Right atrium auricular region (tissue), 2 donors: ENCODE data around the gene SERPINE2. TPM values are rescaled to one million over a fixed set of nuclear protein-coding genes. Genes with fewer than 3 reads are reported as not detected.
A peak's percentile ranks its signal among the peaks of the same experiment; 100 is the strongest.

Experiments used
- DNase-seq: peaks from one replicate; pipeline ENCODE4 v3.0.0-alpha.2; 2019; ENCODE audit warnings: low spot score
- H3K27ac ChIP-seq, 2 donors: fragments of 200-600 bp; sonication (generic); 1 replicate in 1 of 2; 2 replicates in 1 of 2; pipeline ENCODE4 v1.5.1; 2016 to 2019
- H3K27me3 ChIP-seq, 2 donors: fragments of 200-600 bp; sonication (generic); one replicate each; pipeline versions ENCODE4 v1.5.1 to v1.6.0; 2017 to 2019
- H3K36me3 ChIP-seq: fragments of 200-600 bp; sonication (generic); one replicate; pipeline ENCODE4 v1.5.1; 2016
- H3K4me1 ChIP-seq, 2 donors: fragments of 200-600 bp; sonication (generic); one replicate each; pipeline versions ENCODE4 v1.5.1 to v1.6.0; 2017 to 2019
- H3K4me3 ChIP-seq, 2 donors: fragments of 200-600 bp; sonication (generic); 1 replicate in 1 of 2; 2 replicates in 1 of 2; pipeline ENCODE4 v1.5.1; 2017 to 2019; ENCODE audit warnings: mild to moderate bottlenecking in 1 of 2, moderate library complexity in 1 of 2
- H3K9me3 ChIP-seq, 2 donors: fragments of 200-600 bp; sonication (generic); one replicate each; pipeline ENCODE4 v1.5.1; 2019
- CTCF ChIP-seq, 2 donors: fragments of 200-600 bp; sonication (generic); IDR thresholded peaks; one replicate each; pipeline ENCODE4 v1.5.1; 2019; ENCODE audit warnings: antibody characterized with exemption in 2 of 2
- total RNA-seq, 2 donors: library from RNA; depleted of rRNA; stranded (reverse); fragments of >200 nt; gene quantifications; one replicate each; pipeline ENCODE4 v1.1.0, GENCODE V29; 2016

The SERPINE2 gene
- total RNA-seq, 2 donors from 2014 or later: 20.2 to 54.3 TPM

GRCh38 chr2:224059178-224059577, 20.1 kb upstream of the SERPINE2 start:
- Histone ChIP-seq H3K4me3 (no peak overlapping the region), H3K27ac (no peak overlapping the region), H3K4me1 (no peaks in the 10 kb centered on the region), H3K9me3 (no peaks in the 10 kb centered on the region), H3K36me3 (no peaks in the 10 kb centered on the region), H3K27me3 (no peaks in the 10 kb centered on the region)
- no peak for DNase-seq
- no peak for TF ChIP-seq CTCF (IDR thresholded peaks at IDR 0.05)

- H3K4me3 ChIP-seq: no peak overlapping the region
- TF ChIP-seq CTCF (IDR thresholded peaks at IDR 0.05): peak in 1 of 2 donors; percentile 26
- no peaks in the 10 kb centered on the region for H3K27me3 ChIP-seq
- H3K27ac ChIP-seq: no peak overlapping the region
- no peaks in the 10 kb centered on the region for H3K4me1 ChIP-seq
- no peak for DNase-seq
- H3K36me3 ChIP-seq: no peaks in the 10 kb centered on the region
- no peaks in the 10 kb centered on the region for H3K9me3 ChIP-seq
Observed at GRCh38 chr2:224058048-224058775, 19.1 kb upstream of the SERPINE2 start.

- Histone ChIP-seq H3K9me3 (no peaks in the 10 kb centered on the region), H3K27ac (no peak overlapping the region), H3K27me3 (no peaks in the 10 kb centered on the region), H3K36me3 (no peaks in the 10 kb centered on the region), H3K4me1 (no peaks in the 10 kb centered on the region), H3K4me3 (no peak overlapping the region)
- DNase-seq: no peak
- no peak for TF ChIP-seq CTCF (IDR thresholded peaks at IDR 0.05)
Observed at GRCh38 chr2:224056889-224057288, 17.8 kb upstream of the SERPINE2 start.

- no peak for DNase-seq
- H3K4me3 ChIP-seq: no peak overlapping the region
- no peak for TF ChIP-seq CTCF (IDR thresholded peaks at IDR 0.05)
- no peak overlapping the region for H3K27ac ChIP-seq
- H3K9me3 ChIP-seq: no peaks in the 10 kb centered on the region
- H3K27me3 ChIP-seq: no peaks in the 10 kb centered on the region
- no peaks in the 10 kb centered on the region for H3K4me1 ChIP-seq
- H3K36me3 ChIP-seq: no peaks in the 10 kb centered on the region
Observed at GRCh38 chr2:224055101-224055500, 16.0 kb upstream of the SERPINE2 start.

GRCh38 chr2:224046752-224047151, 7.7 kb upstream of the SERPINE2 start:
- Histone ChIP-seq H3K9me3 (no peaks in the 10 kb centered on the region), H3K36me3 (no peaks in the 10 kb centered on the region), H3K4me3 (no peak overlapping the region), H3K4me1 (no peaks in the 10 kb centered on the region), H3K27ac (no peak overlapping the region), H3K27me3 (no peaks in the 10 kb centered on the region)
- TF ChIP-seq CTCF (IDR thresholded peaks at IDR 0.05): no peak
- DNase-seq: no peak

GRCh38 chr2:224042191-224042696, 3.2 kb upstream of the SERPINE2 start:
- no peaks in the 10 kb centered on the region for H3K36me3 ChIP-seq
- no peaks in the 10 kb centered on the region for H3K9me3 ChIP-seq
- peaks cover 0 to 9% of the 10 kb centered on the region in 2 donors for H3K4me1 ChIP-seq
- peak overlapping the region in 1 of 2 donors; percentile 40 for H3K27ac ChIP-seq
- no peaks in the 10 kb centered on the region for H3K27me3 ChIP-seq
- DNase-seq: no peak
- H3K4me3 ChIP-seq: no peak overlapping the region
- no peak for TF ChIP-seq CTCF (IDR thresholded peaks at IDR 0.05)
